Fibroblast of gingiva (primary cell): ENCODE data around the gene SETDB2.
A peak's percentile ranks its signal among the peaks of the same experiment; 100 is the strongest.

Experiments used
- DNase-seq: peaks from one replicate; pipeline ENCODE4 v3.0.0-alpha.2; 2011; ENCODE audit warnings: low read depth

The SETDB2 gene

GRCh38 chr13:49443704-49444523 is at the start of gene SETDB2, which contains the start of gene CAB39L:
Gene SETDB2 (plus strand): TSS chr13:49444274. CDS start chr13:49451894, 7,620 bp downstream.
Gene CAB39L (minus strand): TSS chr13:49444064. CDS start chr13:49382910, 61,154 bp downstream.
- DNase-seq, result peak; percentile 99

GRCh38 chr13:49395451-49395865 is 48.6 kb upstream of the SETDB2 start:
- DNase-seq, result peak; percentile 74

- DNase-seq, result no peak
These were observed 48.1 kb upstream of the SETDB2 start for GRCh38 chr13:49395878-49396380.

GRCh38 chr13:49399801-49400472 is 44.1 kb upstream of the SETDB2 start:
- no peak for DNase-seq

- peak; percentile 51 for DNase-seq
These were observed 43.1 kb upstream of the SETDB2 start for GRCh38 chr13:49400755-49401659.

- DNase-seq, result no peak
These were observed 39.9 kb upstream of the SETDB2 start for GRCh38 chr13:49403996-49404702.

- no peak for DNase-seq
These were observed 39.4 kb upstream of the SETDB2 start for GRCh38 chr13:49404703-49405020.

GRCh38 chr13:49407068-49407467 is 37.0 kb upstream of the SETDB2 start:
- no peak for DNase-seq

- no peak for DNase-seq
These were observed 36.1 kb upstream of the SETDB2 start for GRCh38 chr13:49407936-49408335.

- DNase-seq, result no peak
These were observed 35.1 kb upstream of the SETDB2 start for GRCh38 chr13:49409008-49409407.

GRCh38 chr13:49410006-49410405 is 34.1 kb upstream of the SETDB2 start:
- peak; percentile 27 for DNase-seq

GRCh38 chr13:49410477-49410876 is 33.6 kb upstream of the SETDB2 start:
- DNase-seq, result no peak

GRCh38 chr13:49411353-49411752 is 32.7 kb upstream of the SETDB2 start:
- DNase-seq, result no peak

GRCh38 chr13:49412749-49413148 is 31.3 kb upstream of the SETDB2 start:
- no peak for DNase-seq

- no peak for DNase-seq
These were observed 26.9 kb upstream of the SETDB2 start for GRCh38 chr13:49417161-49417560.

GRCh38 chr13:49418206-49418605 is 25.9 kb upstream of the SETDB2 start:
- DNase-seq, result no peak

- DNase-seq, result no peak
These were observed 24.8 kb upstream of the SETDB2 start for GRCh38 chr13:49419276-49419675.

- no peak for DNase-seq
These were observed 22.7 kb upstream of the SETDB2 start for GRCh38 chr13:49421391-49421790.

- no peak for DNase-seq
These were observed 20.0 kb upstream of the SETDB2 start for GRCh38 chr13:49424011-49424560.

GRCh38 chr13:49428041-49428763 is 15.9 kb upstream of the SETDB2 start:
- no peak for DNase-seq

- DNase-seq, result no peak
These were observed 15.0 kb upstream of the SETDB2 start for GRCh38 chr13:49429121-49429520.
